ENCODE measurements around the gene FASLG. TPM values are rescaled to one million over a fixed set of nuclear protein-coding genes. Genes with fewer than 3 reads are reported as not detected.

The FASLG gene
- total and polyA plus RNA-seq, 8 donors = 0.05 to 0.12 TPM; not detected in 6

GRCh38 chr1:172669011-172669410, 10.1 kb downstream of the FASLG start:
- no peak for DNase-seq
- WGBS, 5 donors = 80 to 96% (median 93%) methylated on average over 3 of the region's 3 CpGs

GRCh38 chr1:172670316-172670715, 11.4 kb downstream of the FASLG start:
- Histone ChIP-seq H3K27me3 (no peaks in the 10 kb centered on the region), H3K9me3 (no peaks in the 10 kb centered on the region), H3K27ac (peak overlapping the region in 1 of 5 donors; percentile 12), H3K4me1 (no peaks in the 10 kb centered on the region), H3K36me3 (no peaks in the 10 kb centered on the region), H3K4me3 (no peak overlapping the region)
- intact Hi-C loops (cut with DNase I; ENCODE audit: low total_unique reads) = no loop called here
- whole genome bisulfite sequencing, 5 donors = 70 to 85% (median 79%) methylated on average over 4 of the region's 4 CpGs
- no peak for TF ChIP-seq POLR2A (IDR thresholded peaks at IDR 0.05)
- no peak for TF ChIP-seq POLR2AphosphoS5 (IDR thresholded peaks at IDR 0.05)
- no peak for DNase-seq

More at GRCh38 chr1:172669011-172669410, 10.1 kb downstream of the FASLG start:
- intact Hi-C loops (cut with DNase I; ENCODE audit: low total_unique reads) = no loop called here
- Histone ChIP-seq H3K27ac (no peak overlapping the region), H3K27me3 (no peaks in the 10 kb centered on the region), H3K4me1 (no peaks in the 10 kb centered on the region), H3K36me3 (no peaks in the 10 kb centered on the region), H3K9me3 (no peaks in the 10 kb centered on the region), H3K4me3 (no peak overlapping the region)
- TF ChIP-seq, protein P1, sequence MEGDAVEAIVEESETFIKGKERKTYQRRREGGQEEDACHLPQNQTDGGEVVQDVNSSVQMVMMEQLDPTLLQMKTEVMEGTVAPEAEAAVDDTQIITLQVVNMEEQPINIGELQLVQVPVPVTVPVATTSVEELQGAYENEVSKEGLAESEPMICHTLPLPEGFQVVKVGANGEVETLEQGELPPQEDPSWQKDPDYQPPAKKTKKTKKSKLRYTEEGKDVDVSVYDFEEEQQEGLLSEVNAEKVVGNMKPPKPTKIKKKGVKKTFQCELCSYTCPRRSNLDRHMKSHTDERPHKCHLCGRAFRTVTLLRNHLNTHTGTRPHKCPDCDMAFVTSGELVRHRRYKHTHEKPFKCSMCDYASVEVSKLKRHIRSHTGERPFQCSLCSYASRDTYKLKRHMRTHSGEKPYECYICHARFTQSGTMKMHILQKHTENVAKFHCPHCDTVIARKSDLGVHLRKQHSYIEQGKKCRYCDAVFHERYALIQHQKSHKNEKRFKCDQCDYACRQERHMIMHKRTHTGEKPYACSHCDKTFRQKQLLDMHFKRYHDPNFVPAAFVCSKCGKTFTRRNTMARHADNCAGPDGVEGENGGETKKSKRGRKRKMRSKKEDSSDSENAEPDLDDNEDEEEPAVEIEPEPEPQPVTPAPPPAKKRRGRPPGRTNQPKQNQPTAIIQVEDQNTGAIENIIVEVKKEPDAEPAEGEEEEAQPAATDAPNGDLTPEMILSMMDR (IDR thresholded peaks at IDR 0.05) = no peak
- no peak for TF ChIP-seq POLR2A (IDR thresholded peaks at IDR 0.05)
- no peak for TF ChIP-seq EP300 (IDR thresholded peaks at IDR 0.05)
- TF ChIP-seq POLR2AphosphoS5 (IDR thresholded peaks at IDR 0.05) = no peak

DNA sequence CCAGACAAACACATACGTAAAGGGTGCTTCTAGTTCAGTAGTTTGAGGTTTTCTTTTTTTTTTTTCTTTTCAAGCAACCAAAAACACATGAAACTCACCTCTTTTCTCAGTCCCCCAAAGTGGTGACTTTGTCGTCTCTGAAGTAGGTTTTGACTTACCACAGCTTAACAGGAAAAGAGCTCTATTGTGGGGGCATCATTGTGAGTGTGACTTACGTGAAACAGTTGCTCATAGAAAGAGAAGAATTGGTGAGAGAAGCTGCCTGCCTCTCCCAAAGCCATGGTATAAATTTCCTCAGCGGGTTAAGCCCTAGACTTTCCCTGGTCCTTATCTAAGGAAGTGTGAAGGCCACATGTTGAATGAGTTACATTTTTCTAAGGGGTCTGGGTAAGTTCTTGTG, 11.9 kb downstream of the FASLG start:
- Histone ChIP-seq H3K27me3 (no peaks in the 10 kb centered on the region), H3K27ac (no peak overlapping the region), H3K36me3 (no peaks in the 10 kb centered on the region), H3K9me3 (no peaks in the 10 kb centered on the region), H3K4me1 (no peaks in the 10 kb centered on the region), H3K4me3 (no peak overlapping the region)
- 64 to 75% (median 71%) methylated on average over 4 of the region's 4 CpGs for WGBS, 5 donors
- peak in 1 of 2 donors; percentile 36 for DNase-seq
- TF ChIP-seq, protein P1 (IDR thresholded peaks at IDR 0.05) = no peak
- no peak for TF ChIP-seq POLR2A (IDR thresholded peaks at IDR 0.05)
- no peak for TF ChIP-seq EP300 (IDR thresholded peaks at IDR 0.05)
- TF ChIP-seq POLR2AphosphoS5 (IDR thresholded peaks at IDR 0.05) = no peak
- intact Hi-C loops (cut with DNase I; ENCODE audit: low total_unique reads) = no loop called here

- Histone ChIP-seq H3K36me3 (no peaks in the 10 kb centered on the region), H3K4me1 (no peaks in the 10 kb centered on the region), H3K27ac (no peak overlapping the region), H3K27me3 (no peaks in the 10 kb centered on the region), H3K9me3 (no peaks in the 10 kb centered on the region), H3K4me3 (no peak overlapping the region)
- DNase-seq = no peak
- TF ChIP-seq, protein P1 (IDR thresholded peaks at IDR 0.05) = no peak
- TF ChIP-seq POLR2A (IDR thresholded peaks at IDR 0.05) (no peak), EP300 (IDR thresholded peaks at IDR 0.05) (no peak), POLR2AphosphoS5 (IDR thresholded peaks at IDR 0.05) (no peak)
- intact Hi-C loops (cut with DNase I; ENCODE audit: low total_unique reads) = no loop called here
Observed at GRCh38 chr1:172671591-172671990, 12.7 kb downstream of the FASLG start.

DNA sequence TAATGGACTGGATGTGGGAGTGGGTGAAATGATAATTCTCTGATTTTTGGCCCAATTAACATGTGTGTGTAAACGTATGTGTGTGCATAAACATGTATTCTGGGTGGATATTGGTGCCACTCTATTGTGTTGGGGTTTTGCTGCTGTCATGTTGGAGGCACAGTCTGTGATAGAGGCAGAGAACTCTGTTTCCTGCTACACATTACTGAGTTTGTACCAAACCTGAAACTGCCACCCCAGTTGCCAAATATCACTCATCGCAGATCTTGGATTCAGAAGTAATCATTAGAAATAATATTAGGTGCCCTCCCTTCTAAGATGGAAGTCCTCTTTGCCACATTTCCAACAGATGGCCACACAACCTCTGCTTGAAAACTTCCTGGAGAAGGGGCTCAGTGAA, 13.8 kb downstream of the FASLG start:
- H3K9me3 ChIP-seq = no peaks in the 10 kb centered on the region
- WGBS, 5 donors = 52 to 72% (median 55%) methylated on average over 2 of the region's 2 CpGs
- H3K4me1 ChIP-seq = no peaks in the 10 kb centered on the region
- H3K27ac ChIP-seq = no peak overlapping the region
- no peaks in the 10 kb centered on the region for H3K36me3 ChIP-seq
- no peak for DNase-seq
- intact Hi-C loops (cut with DNase I; ENCODE audit: low total_unique reads) = no loop called here
- H3K4me3 ChIP-seq = no peak overlapping the region
- TF ChIP-seq POLR2A (IDR thresholded peaks at IDR 0.05) = no peak
- no peak for TF ChIP-seq POLR2AphosphoS5 (IDR thresholded peaks at IDR 0.05)
- TF ChIP-seq, protein P1 (IDR thresholded peaks at IDR 0.05) = no peak
- no peak for TF ChIP-seq EP300 (IDR thresholded peaks at IDR 0.05)
- H3K27me3 ChIP-seq = no peaks in the 10 kb centered on the region

Data from stomach (tissue), 9 donors.